ENCODE measurements around the gene LRP2. TPM values are rescaled to one million over a fixed set of nuclear protein-coding genes. Genes with fewer than 3 reads are reported as not detected.

LRP2 gene
- total and polyA plus RNA-seq, 2 of the 8 experiments (the other 6 are each of a cell fraction or from before 2014, with no cell fraction given) = 2.0 to 2.9 TPM

- no peak for TF ChIP-seq PHF8 (conservative IDR thresholded peaks at IDR 0.05; ENCODE audit: low read depth, low read length)
- no peak for TF ChIP-seq JUN (IDR thresholded peaks at IDR 0.05; ENCODE audit: low read depth, low read length)
- no peak for TF ChIP-seq RFX5 (IDR thresholded peaks at IDR 0.05; ENCODE audit: borderline replicate concordance, low read depth, low read length)
- TF ChIP-seq CREB1 (IDR thresholded peaks at IDR 0.05) = no peak
- no peak for TF ChIP-seq CEBPB (IDR thresholded peaks at IDR 0.05; ENCODE audit: low read depth, low read length)
- no peak for TF ChIP-seq BCL11A (IDR thresholded peaks at IDR 0.05; ENCODE audit: low read depth in 2 of 2, low read length in 2 of 2)
- no peak for TF ChIP-seq SP1 (IDR thresholded peaks at IDR 0.05; ENCODE audit: low read depth, low read length)
- TF ChIP-seq RNF2 (IDR thresholded peaks at IDR 0.05; ENCODE audit: borderline replicate concordance, low read depth, low read length, missing control alignments, poor library complexity, severe bottlenecking) = no peak
- TF ChIP-seq RBBP5 (IDR thresholded peaks at IDR 0.05; ENCODE audit: borderline replicate concordance, low read depth, low read length) = no peak
Measured at GRCh38 chr2:169291517-169291916, 70.8 kb downstream of the LRP2 start (continued).

All from H1 (cell line).